Stimulated activated CD4-positive, alpha-beta T cell treated with anti-CD3 and anti-CD28 coated beads, Interleukin-12 subunit alpha, Interleukin-12 subunit beta, amount 100 ng/mL, for 4 hours (primary cell): ENCODE data around the gene ERC1.
"Not testable (repeated sequence)": the region's sequence is repeated elsewhere in the genome, so short reads cannot be mapped to it uniquely, and the experiment has no call there.

ENCODE experiments used
- DNase-seq: peaks from one replicate; pipeline ENCODE4 v3.0.0-alpha.2; 2020

The ERC1 gene

DNA sequence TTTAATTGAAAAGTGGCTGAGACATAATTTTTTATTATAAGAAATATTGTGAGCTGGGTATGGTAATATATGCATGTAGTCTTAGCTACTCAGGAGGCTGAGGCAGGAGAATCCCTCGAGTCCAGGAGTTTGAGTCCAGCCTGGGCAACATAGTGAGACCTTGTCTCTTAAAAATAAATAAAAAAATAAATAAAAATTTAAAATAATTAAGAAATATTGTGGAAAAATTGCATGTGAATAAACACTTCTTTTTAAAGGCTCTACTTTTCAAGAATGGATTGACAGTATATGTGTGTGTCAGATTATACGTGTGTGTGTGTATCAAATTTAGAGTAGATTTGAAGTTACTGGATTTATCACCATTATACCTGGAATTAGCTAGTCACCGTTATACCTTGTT is 43.2 kb downstream of the ERC1 start:
- no peak for DNase-seq

DNA sequence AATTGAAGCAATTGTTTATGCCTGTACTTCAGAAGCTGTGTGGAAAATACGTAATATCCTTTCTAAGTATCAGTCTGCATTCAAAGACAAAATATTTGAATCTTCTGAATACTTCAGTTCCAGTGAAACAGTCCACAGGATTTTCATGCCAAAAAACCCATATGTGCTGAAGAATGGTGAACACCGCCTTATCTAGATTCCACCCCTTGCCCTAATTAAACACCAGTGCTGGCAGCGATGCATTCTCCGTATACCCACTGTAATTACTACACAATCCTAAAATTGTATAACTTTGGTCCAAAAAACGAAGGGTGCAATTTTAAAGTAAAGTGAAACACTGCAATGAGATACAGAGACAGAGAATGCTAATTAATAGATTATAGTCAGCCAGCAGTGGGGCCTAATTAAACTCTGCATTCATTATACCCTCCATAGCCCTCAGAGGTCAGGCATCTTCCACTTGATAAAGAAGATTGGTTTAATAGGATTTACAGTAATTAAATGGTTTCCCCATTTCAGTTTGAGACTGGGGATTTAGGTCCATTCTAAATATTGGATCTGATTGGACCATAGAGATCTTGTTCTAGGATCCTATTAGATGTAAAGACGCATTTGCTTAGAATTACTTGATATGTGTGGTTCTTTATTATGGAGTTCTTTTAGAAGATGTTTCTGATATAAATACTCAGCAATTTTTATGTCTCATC is 43.9 kb downstream of the ERC1 start:
- DNase-seq = no peak

DNA sequence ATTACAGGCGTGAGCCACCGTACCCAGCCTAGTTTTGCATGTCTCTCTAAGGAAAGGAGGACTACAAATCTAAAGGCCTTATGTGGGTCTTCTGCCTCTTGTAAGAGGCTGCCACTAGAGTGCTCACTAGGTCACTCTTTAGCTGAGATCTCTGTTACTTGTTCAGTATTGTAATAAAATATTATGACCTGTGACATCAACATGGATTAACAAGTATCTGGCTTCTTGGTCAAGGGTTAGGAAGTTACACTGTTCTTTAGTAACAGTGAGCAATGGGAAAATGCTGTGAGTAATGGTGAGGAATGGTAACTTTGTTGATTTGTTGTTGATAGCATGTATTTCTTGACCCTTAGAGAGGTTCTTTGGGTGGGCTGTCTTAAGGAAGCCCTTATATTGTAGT is 50.5 kb downstream of the ERC1 start:
- no peak for DNase-seq

DNA sequence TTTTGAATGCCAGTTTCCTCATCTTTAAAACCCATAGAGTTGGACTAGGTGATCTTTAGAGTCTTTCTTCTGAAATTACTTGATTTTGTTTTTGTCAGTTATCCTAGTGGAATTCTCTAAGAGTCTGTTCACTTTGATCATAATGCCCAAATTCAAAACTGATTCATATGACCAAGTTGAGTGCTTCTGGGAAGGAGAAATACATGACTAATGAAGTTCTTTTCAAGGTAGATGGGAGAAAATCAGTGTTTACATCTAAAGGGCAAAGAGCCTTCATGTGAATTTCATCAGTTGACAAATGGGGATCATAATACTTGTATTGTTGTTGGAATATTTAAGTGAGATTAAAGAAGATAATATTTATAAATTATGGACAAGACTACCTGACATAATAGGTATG is 53.2 kb downstream of the ERC1 start:
- no peak for DNase-seq

DNA sequence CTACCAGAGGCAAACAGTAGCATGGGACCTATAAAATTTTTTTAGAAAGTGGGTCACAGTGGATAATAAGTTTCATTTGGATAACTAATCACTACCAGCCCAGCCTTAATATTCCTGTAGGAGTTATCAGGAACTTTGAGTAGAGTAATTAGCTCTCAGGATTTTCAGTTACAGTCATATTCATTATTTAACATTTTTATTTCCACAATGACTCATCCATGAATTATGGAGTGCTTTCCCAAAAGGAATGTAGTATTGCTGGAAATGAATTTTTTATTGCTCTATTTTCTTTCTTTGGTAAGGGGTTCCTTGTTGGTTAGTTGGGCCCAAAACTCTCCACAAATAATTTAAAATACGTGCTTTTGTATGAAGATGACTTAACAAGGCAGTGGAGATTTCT is 53.7 kb downstream of the ERC1 start:
- no peak for DNase-seq

DNA sequence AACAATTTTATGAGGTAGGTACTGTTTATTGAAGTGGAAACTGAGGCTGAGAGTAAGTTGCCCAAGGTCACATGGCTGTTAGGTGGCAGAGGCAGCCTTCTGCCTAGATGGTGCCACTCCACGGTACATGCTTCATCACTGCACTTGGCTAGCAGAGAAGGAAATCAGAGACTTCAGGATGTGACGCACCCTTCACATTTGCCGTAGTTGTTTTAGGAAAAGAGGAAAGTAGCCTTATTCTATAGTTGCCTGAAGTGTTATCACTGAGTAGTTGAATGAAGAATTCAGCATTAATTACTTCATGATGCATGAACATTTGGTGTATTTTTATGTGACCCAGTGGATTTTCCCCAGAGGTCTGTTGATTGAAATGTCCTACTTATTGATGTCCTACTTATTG is 55.7 kb downstream of the ERC1 start:
- no peak for DNase-seq

DNA sequence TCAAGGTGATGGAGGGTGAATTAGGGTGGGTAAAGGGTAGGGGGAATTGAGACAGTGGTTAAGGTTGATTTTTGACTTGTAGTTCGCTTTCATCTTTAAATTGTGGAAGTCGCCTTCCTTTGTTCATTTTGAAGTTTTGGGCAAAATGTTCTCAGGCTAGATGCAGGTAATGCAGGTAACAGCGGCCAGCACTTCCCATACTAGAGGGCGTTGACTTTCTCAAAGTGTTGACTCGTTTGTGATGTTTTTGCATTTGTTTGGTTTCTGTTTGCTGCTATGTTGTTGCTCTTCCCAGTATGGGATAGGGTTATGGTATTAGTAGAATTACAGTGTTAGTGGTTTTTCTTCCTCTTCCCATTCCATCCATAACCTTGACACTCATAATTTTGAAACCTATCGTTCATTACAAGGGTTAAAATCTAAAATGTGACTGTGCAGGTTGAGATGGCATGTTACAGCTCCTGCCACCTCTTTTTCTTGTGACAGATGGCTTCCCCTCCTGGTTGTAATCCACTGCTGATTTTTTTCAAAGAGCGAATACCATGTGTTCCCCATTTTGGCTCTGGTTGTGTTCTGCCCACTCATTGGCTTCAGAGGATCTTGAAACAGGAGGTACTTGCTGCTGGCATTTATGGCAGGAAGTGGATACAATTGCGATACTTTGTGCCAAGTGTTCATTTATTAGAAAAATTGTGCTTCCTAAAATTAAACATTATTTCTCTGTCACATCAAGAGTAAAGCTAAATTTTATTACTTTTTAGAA is 57.1 kb downstream of the ERC1 start:
- DNase-seq = no peak

DNA sequence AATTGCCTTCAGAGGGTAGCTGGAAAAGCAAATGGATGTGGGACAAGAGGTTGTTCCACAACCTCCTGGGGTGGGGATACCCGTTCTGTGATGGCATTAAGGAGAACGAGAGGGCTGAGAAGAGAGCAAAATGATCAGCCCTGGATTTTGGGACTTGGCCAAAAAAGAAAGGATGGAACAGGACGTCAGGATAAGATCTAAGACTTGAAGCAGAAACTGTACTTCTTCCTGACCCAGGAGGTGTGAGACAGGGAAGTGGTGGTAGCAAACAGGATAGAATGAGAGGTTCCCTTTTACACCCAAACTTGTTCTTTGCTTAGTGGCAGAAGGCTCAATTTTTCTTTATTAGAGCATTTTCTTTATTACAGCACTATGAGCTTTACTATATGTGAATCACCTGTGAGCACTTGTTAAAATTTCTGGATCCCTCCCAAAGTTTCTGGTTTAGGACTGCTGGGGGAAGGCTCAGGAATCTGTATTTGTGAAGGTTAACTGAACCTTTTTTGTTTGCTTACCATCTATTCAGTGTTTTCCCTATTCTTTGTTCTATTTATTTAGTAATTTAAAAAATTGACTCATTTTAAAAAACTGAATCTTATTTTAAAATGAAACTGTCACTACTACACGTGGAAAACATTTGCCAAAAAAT is 59.2 kb downstream of the ERC1 start:
- no peak for DNase-seq

DNA sequence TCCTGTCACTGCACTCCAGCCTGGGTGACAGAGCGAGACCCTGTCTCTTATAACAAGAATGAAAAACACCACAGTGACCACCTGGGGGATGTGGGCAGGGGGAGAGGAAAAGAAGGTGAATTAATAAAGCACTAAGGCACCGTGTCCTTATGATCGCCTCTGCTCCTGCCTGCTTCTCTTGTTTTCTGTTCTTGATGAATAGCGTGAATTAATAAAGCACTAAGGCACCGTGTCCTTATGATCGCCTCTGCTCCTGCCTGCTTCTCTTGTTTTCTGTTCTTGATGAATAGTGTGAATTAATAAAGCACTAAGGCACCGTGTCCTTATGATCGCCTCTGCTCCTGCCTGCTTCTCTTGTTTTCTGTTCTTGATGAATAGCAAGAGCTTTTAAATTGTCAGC is 60.6 kb downstream of the ERC1 start:
- not testable (repeated sequence) for DNase-seq

DNA sequence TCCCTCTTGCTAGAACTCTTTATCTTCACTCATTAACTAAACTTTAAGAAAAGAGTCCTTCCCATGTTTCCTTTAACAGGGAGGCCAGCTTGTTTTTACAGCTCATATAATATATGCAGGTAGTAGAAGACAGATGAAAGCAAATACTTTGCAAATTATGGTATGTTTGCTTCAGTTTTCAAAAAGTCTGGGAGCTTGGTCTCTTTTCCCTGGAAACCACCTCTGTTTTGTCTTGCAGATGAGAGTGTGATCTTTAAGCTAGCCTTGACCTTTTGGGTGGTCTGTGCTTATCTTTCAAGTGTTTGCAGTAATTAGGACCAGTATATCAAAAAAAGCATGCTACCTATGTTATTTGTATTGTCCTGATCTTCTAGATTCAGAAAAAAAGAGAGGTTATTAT is 62.7 kb downstream of the ERC1 start:
- no peak for DNase-seq

DNA sequence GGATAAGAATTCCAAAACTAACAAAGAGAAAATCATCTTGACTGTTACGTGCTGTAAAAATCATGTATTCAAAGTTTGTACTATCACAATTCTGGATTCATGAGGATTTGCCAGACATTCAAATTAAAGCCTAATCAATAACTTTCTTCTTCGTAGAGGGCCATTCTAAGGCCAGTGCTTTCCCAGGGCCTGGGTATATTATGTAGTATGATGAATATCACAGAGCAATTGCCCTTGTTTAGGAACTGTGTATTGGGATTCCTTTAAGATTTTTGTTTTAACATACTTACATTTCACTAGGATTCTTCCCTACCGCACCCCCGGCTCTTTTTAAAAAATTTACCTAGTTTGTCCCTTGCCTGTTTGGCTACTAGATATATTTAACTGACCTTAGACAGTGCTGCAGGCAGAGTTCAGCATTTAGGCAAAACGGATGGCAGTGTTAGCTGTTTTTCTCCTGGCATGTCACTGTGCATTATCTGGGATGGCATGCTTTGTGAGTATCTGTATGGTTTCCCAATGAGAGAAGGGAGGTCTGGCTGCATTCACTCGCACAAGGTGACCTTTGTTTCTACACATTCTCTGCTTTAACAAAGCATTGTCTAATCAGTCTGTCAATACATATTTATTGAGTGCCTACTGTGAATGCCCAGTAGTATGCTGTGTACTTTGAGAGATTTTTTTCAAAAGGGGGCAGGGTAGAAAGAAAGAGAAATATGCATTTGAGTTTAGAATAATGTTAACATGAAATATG is 63.3 kb downstream of the ERC1 start:
- no peak for DNase-seq

DNA sequence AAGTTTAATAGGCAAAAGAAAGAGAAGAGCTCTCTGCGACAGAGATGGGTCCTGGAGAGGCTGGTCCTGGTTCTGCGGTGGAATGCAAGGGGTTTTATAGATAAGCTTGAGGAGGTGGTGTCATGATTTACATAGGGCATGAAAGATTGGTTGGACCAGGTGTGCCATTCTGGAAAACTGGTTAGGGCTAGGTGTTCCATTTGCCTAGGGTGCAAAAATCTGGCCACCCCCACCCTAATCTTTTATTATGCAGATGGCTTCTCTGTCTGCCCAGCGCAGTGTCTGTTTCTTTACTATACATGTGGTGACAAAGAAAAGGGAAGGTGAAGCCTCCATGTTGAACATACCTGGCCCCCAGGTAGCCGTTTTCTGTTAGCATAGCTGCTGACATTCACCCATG is 65.4 kb downstream of the ERC1 start:
- no peak for DNase-seq

DNA sequence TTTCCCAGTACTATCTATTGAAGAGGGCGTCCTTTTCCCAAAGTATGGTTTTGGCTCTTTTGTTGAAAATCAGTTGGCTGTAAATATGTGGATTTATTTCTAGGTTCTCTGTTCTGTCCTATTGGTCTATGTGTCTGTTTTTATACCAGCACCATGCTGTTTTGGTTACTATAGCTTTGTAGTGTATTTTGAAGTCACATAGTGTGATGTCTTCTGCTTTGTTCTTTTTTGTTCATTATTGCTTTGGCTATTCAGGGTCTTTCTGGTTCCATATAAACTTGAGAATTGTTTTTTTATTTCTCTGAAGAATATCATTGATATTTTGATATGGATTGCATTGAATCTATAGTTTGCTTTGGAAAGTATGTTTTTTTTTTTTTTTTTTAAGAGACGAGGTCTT is 67.4 kb downstream of the ERC1 start:
- DNase-seq = no peak

DNA sequence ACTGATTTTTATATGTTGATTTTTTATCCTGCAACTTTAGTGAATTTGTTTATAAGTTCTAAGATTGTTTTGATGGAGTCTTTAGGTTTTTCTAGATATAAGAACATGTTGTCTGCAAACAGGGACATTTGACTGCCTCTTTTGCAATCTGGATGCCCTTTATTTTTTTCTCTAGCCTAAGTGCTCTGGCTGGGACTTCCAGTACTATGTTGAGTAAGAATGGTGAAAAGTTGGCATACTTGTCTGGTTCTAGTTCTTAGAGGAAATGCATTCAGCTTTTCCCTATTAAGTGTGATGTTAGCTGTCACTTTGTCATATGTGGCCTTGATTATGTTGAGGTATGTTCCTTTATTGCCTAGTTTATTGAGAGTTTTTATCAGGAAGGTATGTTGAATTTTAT is 68.1 kb downstream of the ERC1 start:
- no peak for DNase-seq

DNA sequence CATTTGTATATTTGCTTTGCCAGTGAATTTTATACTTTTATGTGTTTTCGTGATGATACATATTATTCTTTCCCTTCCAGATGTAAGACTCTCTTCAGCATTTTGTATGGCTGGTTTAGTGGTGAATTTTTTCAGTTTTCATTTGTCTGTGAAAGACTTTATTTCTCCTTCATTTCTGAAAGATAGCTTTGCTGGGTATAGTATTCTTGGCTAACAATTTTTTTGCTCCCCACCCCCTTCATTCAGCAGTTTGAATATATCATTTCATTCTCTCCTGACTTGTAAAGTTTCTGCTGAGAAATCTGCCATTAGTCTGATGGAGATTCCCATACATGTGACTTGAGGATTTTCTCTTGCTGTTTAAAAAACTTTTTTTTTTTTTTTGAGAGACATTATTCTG is 72.8 kb downstream of the ERC1 start:
- DNase-seq = no peak

DNA sequence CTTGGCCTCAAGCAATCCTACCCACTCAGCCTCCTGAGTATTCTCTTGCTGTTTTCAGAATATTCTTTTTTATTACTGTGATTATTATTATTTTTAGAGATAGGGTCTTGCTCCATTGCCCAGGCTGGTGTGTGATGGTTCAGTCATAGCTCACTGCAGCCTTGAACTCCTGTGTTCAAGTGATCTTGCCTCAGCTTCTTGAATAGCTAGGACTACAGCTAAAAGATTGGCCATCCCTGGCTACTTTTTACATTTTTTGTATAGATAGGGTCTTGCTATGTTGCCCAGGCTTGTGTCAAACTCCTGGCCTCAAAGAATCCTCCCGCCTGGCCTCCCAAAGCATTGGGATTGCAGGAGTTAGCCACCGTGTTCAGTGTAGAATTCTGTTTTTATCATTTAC is 73.3 kb downstream of the ERC1 start:
- DNase-seq = no peak

DNA sequence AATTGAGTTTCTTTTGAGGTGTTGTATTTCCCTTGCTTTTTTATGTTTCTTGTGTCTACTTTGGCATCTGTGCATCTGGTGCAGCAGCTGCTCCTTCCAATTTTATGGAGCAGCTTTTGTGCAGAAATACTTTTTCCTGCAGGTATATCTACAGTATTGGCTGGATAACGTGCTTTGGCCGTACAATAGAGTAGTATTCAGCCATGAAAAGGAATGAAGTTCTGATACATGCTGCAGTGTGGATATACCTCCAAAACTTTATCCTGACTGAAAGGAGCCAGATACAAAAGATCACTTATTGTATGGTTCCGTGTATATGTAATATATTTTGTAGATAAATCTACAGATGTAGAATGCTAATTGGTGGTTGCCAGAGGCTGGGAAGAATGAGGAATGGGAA is 74.6 kb downstream of the ERC1 start:
- DNase-seq = no peak

DNA sequence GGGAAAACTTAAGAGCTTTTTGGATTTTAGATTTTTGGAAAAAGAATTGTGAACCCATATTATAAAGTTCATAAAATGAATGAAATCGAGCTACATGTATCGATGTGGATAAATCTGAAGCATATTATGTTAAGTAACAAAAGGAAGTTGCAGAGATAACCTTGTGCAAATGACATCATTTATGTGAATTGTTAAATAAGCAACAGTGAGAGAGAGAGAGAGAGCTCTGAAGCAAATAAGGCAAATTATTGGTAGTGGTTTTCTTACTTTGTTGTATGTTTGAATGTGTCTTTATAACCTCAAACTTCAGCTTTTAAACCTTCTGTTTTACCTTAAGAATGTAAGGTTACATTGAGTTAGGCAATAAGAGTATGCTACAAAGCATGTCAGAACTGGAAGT is 78.8 kb downstream of the ERC1 start:
- no peak for DNase-seq

DNA sequence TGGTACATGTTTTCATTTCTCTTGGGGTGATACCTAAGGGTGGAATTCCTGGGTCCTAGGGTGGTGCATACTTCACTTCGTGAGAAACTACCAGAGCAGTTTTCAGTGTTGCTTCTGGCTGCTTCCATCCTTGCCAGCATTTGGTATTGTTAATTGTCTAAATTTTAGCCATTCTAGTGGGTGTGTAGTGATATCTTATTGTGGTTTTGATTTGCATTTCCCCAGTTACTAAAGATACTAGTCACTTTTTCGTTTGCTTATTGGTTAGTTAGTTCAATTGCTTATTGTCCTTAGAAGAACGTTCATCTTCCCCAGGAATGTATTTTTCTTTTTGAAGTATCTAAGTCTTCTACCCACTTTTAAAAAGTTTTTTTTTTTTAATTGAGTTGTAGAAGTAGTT is 80.2 kb downstream of the ERC1 start:
- DNase-seq = no peak

DNA sequence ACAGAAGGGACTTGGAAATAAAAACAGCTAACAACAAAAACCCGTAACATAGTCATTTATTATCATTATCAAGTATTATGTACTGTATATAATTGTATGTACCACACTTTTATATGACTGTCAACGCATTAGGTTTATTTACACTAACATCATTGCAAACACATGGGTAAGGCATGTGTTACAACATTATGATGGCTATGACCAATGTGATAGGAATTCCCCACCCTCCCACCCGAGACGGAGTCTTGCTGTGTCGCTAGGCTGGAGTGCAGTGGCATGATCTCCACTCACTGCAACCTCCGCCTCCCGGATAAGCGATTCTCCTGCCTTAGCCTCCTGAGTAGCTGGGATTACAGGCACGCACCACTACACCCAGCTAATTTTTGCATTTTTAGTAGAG is 82.6 kb downstream of the ERC1 start:
- DNase-seq = no peak

DNA sequence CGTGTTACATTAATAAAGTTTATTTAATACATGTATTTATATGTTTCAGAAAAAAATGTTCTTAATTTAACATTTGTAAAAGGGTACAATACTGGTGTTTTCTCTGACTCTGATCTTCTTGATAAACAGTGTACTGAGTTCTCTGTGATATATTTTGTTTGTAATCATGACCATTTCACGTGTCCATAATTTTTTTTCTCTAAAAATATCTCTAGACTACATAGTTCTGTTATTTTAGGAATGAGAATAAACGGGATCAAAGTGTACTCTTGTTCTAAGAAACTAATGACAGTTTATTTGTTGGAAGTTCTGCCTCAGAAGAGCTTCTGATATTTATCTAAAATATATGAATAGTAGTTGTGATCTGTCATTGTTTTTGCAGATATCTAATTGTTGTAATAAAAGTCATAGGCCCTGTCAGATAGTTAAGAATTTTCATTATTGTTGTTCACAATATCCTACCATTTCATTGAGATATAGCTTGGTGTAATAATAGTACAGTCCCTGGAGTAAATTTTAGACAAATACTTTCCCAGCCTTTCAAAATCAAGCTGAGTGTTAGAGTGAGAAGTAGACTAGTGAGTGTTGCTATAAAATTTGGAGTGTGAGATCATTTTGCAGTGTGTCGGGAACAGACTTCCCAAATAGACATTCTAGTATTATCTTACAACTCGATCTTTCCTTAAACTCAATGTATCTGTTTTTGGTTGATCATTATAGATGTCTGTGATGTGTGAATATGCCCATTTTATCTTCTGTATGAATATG is 86.2 kb downstream of the ERC1 start:
- DNase-seq = no peak

DNA sequence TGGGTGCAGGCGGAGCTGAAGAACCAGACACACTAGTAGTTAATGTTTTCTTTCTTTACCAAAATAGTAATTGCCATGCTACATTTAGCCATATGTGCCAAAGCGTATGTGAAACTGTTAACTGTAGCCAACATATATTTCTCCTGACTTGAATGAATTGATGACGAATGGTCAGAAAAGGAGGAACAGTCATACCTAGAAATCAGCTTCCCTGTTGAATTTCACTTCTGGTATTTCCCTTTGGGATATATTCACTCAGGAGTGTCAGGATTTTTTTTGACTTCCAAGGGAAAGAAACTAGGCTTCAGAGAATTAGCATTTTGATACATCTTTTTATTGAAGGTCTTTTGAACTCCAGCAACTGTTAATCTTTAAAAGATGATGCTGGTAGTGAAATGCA is 87.0 kb downstream of the ERC1 start:
- no peak for DNase-seq
